HCT116 (cell line): ENCODE data around the gene THRAP3.

Experiments used
- CEBPB ChIP-seq: IDR thresholded peaks from 2 replicates; pipeline ENCODE4 v1.6.1; 2012; ENCODE audit warnings: low read depth
- CTCF ChIP-seq, 3 experiments: fragments of 200-600 bp in 1 of 3; sonication (generic) in 1 of 3; IDR thresholded peaks in 2 of 3; conservative IDR thresholded peaks in 1 of 3; 2 replicates each; pipeline ENCODE4 v1.5.1; 2012 to 2017; ENCODE audit warnings: low read depth in 2 of 3, low read length in 2 of 3, antibody characterized with exemption in 1 of 3, borderline replicate concordance in 1 of 3, control low read depth in 1 of 3, mild to moderate bottlenecking in 1 of 3, mixed read lengths in 1 of 3, mixed run types in 1 of 3, moderate library complexity in 1 of 3; ENCODE audit not compliant: insufficient read depth in 1 of 3
- ELF1 ChIP-seq: IDR thresholded peaks from 2 replicates; pipeline ENCODE4 v1.6.1; 2012; ENCODE audit warnings: low read depth, borderline replicate concordance
- EZH2 ChIP-seq: fragments of 200-600 bp; sonication (generic); IDR thresholded peaks from 2 replicates; pipeline ENCODE4 v1.6.1; 2017; ENCODE audit warnings: antibody characterized with exemption, mixed run types
- EZH2phosphoT487 ChIP-seq: fragments of 200-600 bp; IDR thresholded peaks from 2 replicates; pipeline ENCODE4 v1.6.1; 2018; ENCODE audit warnings: antibody characterized with exemption, borderline replicate concordance
- POLR2A ChIP-seq: IDR thresholded peaks from 2 replicates; pipeline ENCODE4 v1.7.0; 2011; ENCODE audit warnings: borderline replicate concordance; ENCODE audit not compliant: insufficient read depth, insufficient read length; ENCODE audit errors: extremely low read depth
- SIN3A ChIP-seq: IDR thresholded peaks from 2 replicates; pipeline ENCODE4 v1.6.1; 2012; ENCODE audit warnings: low read depth
- SRF ChIP-seq: IDR thresholded peaks from 2 replicates; pipeline ENCODE4 v1.6.1; 2012; ENCODE audit warnings: low read depth

GRCh38 chr1:36206323-36206858, 17.9 kb upstream of the THRAP3 start:
- TF ChIP-seq EZH2phosphoT487 (no peak), POLR2A (no peak), CTCF (IDR thresholded peaks at IDR 0.05 in 2 of 3, conservative IDR thresholded peaks at IDR 0.05 in 1 of 3; ENCODE audit: borderline replicate concordance in 1 of 3, insufficient read depth in 1 of 3, low read depth in 2 of 3, low read length in 2 of 3) (no peak), EZH2 (no peak), ELF1 (no peak), CEBPB (no peak), SRF (no peak), SIN3A (no peak)
